MCF 10A (cell line): ENCODE data around the gene CCDC50. TPM values are rescaled to one million over a fixed set of nuclear protein-coding genes. Genes with fewer than 3 reads are reported as not detected.

Experiments used
- BruUV-seq: library from RNA; stranded (reverse); fragments of 400-500 nt; replicated peaks from 2 replicates; lab custom pipeline; 2021; lab: Mats Ljungman, UMichigan
- CTCF ChIA-PET: fragments of 300-600 bp; sonication (Branson Sonifier 250); formaldehyde crosslinking; extraction: SDS; loops from one replicate; lab custom pipeline; 2021; ENCODE audit warnings: antibody characterized with exemption, inconsistent platforms; lab: Yijun Ruan, JAX
- POLR2A ChIA-PET: fragments of 300-600, 350-650 bp; sonication (Branson Sonifier 250); formaldehyde crosslinking; extraction: SDS; loops from one replicate; lab custom pipeline; 2020; ENCODE audit warnings: antibody characterized with exemption, inconsistent platforms; lab: Yijun Ruan, JAX
- DNase-seq: peaks from one replicate; pipeline ENCODE4 v3.0.0-alpha.2; 2018; ENCODE audit not compliant: unreplicated experiment
- H3K27ac Mint-ChIP-seq: one replicate; pipeline ENCODE4 v1.8.0; 2022; ENCODE audit warnings: mild to moderate bottlenecking, low read depth, mixed read lengths; ENCODE audit not compliant: unreplicated experiment
- H3K27me3 Mint-ChIP-seq: one replicate; pipeline ENCODE4 v1.8.0; 2022; ENCODE audit warnings: mixed read lengths; ENCODE audit not compliant: insufficient read depth, unreplicated experiment
- H3K36me3 Mint-ChIP-seq: one replicate; pipeline ENCODE4 v1.8.0; 2022; ENCODE audit warnings: mild to moderate bottlenecking, moderate library complexity, mixed read lengths; ENCODE audit not compliant: insufficient read depth, unreplicated experiment
- H3K4me1 Mint-ChIP-seq: one replicate; pipeline ENCODE4 v1.8.0; 2022; ENCODE audit warnings: mixed read lengths; ENCODE audit not compliant: insufficient read depth, unreplicated experiment
- H3K4me3 Mint-ChIP-seq: one replicate; pipeline ENCODE4 v1.8.0; 2022; ENCODE audit warnings: mild to moderate bottlenecking, moderate library complexity, mixed read lengths; ENCODE audit not compliant: unreplicated experiment
- H3K9me3 Mint-ChIP-seq: one replicate; pipeline ENCODE4 v1.8.0; 2022; ENCODE audit warnings: mixed read lengths; ENCODE audit not compliant: unreplicated experiment
- intact Hi-C: fragments of 100-400 bp; cut with micrococcal nuclease; formaldehyde crosslinking; loops from 2 replicates; pipeline ENCODE4 v1.14.1; 2022
- total RNA-seq: library from RNA; stranded (reverse); gene quantifications from 2 replicates; pipeline ENCODE4 v1.2.3, GENCODE V29; 2022
- TF ChIP-seq, protein P1 (sequence below): fragments of 200-600 bp; IDR thresholded peaks from one replicate; pipeline ENCODE4 v1.8.0; 2022; ENCODE audit warnings: antibody characterized with exemption, mild to moderate bottlenecking; ENCODE audit not compliant: unreplicated experiment

Gene CCDC50
- total RNA-seq, 1 experiment from 2014 or later: 115 TPM

DNA sequence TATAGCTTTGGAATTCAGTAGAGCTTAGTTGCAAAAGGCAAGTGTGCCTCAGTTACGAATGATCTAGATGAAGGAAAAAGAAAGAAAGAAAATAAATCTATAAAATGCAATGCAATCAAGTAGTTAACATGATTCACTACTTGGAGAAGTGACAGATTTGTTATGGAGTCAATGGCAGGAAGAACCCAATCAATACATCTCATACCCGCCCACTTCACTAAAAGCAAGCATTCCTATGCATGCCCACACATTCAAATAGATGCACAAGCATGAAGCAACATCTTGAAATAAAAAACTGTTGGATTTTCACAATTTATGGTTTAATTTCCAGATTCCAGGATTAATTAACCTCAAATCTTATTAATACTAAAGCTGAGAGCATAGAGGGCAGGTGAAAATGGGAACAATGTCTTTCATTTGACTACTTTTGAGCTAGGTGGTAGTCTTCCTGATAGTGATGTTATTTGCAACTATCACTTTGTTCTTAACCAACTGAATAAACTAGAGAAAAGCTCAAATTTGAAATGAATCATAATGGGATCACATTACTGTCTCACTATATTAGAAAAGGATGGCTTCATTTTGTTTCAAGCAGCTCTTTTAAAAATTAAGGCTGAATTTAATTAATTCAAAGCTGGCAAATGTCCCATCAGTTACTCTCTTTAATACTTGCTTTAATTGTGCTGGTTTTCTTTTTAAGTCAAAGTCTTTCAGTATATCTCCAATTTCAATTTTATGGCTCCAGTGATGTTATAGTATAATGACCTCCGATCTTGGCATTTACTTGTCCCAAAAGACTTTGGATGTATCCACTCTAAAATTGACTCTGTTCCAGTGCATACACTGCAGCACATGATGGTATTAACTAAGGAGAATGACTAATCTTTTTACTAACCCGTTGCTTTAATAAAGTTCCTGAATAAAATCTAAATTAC, 46.7 kb upstream of the CCDC50 start:
- POLR2A ChIA-PET: no interaction called here
- no peak for DNase-seq

DNA sequence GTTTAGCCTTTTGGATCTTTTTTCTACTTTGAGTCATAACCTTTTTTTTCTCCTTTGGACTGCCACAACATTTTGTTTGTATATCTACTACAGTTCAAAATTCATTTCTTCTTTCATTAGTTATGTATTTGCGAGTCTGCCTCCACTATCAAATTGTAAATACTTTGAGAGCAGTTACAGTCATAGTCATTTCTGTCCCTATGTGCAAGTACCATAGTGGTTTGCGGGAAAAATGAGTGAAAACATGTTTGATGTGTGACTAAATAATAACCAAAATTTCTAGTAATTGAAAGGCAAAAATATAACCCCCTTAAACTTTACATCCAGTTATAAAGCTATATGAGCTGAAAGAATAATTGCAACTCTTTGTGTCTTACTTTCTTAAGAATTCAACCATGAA, 45.8 kb upstream of the CCDC50 start:
- no TSS peak for BruUV-seq

More for the DNA sequence above, 46.7 kb upstream of the CCDC50 start:
- BruUV-seq: no TSS peak
- no peak overlapping the region for H3K4me3 Mint-ChIP-seq
- intact Hi-C loops: no loop called here
- TF ChIP-seq, protein P1, sequence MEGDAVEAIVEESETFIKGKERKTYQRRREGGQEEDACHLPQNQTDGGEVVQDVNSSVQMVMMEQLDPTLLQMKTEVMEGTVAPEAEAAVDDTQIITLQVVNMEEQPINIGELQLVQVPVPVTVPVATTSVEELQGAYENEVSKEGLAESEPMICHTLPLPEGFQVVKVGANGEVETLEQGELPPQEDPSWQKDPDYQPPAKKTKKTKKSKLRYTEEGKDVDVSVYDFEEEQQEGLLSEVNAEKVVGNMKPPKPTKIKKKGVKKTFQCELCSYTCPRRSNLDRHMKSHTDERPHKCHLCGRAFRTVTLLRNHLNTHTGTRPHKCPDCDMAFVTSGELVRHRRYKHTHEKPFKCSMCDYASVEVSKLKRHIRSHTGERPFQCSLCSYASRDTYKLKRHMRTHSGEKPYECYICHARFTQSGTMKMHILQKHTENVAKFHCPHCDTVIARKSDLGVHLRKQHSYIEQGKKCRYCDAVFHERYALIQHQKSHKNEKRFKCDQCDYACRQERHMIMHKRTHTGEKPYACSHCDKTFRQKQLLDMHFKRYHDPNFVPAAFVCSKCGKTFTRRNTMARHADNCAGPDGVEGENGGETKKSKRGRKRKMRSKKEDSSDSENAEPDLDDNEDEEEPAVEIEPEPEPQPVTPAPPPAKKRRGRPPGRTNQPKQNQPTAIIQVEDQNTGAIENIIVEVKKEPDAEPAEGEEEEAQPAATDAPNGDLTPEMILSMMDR: no peak
- H3K36me3 Mint-ChIP-seq: no peaks in the 10 kb centered on the region
- no peaks in the 10 kb centered on the region for H3K9me3 Mint-ChIP-seq
- H3K27ac Mint-ChIP-seq: no peak overlapping the region
- H3K4me1 Mint-ChIP-seq: no peaks in the 10 kb centered on the region
- CTCF ChIA-PET: no interaction called here
- H3K27me3 Mint-ChIP-seq: no peaks in the 10 kb centered on the region

DNA sequence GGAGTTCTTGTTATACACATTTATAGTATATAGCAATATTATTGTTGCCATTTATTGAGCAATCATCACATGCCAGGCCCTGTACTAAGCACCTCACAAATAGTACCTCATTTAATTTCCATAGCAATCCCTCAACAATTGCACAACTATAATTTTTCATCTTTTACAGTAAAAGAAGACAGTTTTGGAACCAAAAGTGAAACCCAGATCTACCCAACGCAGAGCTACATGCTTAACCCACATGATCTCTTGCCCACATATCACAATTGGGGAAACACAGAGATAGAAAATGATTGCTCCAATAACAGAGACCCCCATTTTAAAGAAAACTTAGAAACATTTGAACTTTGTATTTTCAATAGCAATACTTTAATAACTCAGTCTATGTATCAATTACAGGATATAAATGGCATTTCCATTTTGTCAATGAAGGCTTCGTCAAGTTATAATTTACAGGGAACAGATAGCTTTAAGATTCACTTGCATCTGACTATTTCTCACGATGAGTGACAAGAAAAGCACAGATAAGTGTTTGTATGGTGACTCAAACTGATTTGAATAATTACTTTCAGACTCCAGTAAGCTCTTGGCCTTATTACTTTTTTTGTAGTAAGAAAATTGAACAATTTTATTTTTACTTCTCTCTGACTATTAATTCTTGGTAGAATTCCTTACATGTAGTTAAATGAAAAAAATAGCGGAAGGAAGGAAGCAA, 38.7 kb upstream of the CCDC50 start:
- no peak overlapping the region for H3K4me3 Mint-ChIP-seq
- CTCF ChIA-PET: no interaction called here

More for the DNA sequence above, 45.8 kb upstream of the CCDC50 start:
- ChIA-PET CTCF (interaction anchor here (1.2 kb wide), 1 partner anchor 60 kb away, joined by 3 read pairs; no protein-coding TSS in a partner anchor), POLR2A (interaction anchor here (1.0 kb wide), 1 partner anchor 9 kb away, joined by 3 read pairs; no protein-coding TSS in a partner anchor)
- intact Hi-C loops: no loop called here
- no peak for DNase-seq
- Mint-ChIP-seq H3K4me3 (no peak overlapping the region), H3K27me3 (no peaks in the 10 kb centered on the region), H3K9me3 (no peaks in the 10 kb centered on the region), H3K4me1 (no peaks in the 10 kb centered on the region), H3K27ac (no peak overlapping the region), H3K36me3 (no peaks in the 10 kb centered on the region)
- TF ChIP-seq, protein P1: no peak

More for the DNA sequence above, 38.7 kb upstream of the CCDC50 start:
- TF ChIP-seq, protein P1: no peak
- POLR2A ChIA-PET: no interaction called here
- peak; percentile 12 for DNase-seq
- intact Hi-C loops: no loop called here
- BruUV-seq: no TSS peak
- no peaks in the 10 kb centered on the region for H3K36me3 Mint-ChIP-seq
- no peaks in the 10 kb centered on the region for H3K4me1 Mint-ChIP-seq
- no peaks in the 10 kb centered on the region for H3K27me3 Mint-ChIP-seq
- H3K9me3 Mint-ChIP-seq: no peaks in the 10 kb centered on the region
- no peak overlapping the region for H3K27ac Mint-ChIP-seq
